HepG2 (cell line): ENCODE results near the gene NTM. TPM values are rescaled to one million over a fixed set of nuclear protein-coding genes. Genes with fewer than 3 reads are reported as not detected.

Source experiments
- ATAC-seq: fragments of 200-7000 bp; cut with Tn5 transposase; 3 replicates; pipeline ENCODE4 v1.9.1; 2020; ENCODE audit warnings: mild to moderate bottlenecking, moderate library complexity
- BruUV-seq: library from RNA; stranded (reverse); fragments of 400-500 nt; replicated peaks from 2 replicates; lab custom pipeline; 2021; lab: Mats Ljungman, UMichigan
- CTCF ChIA-PET: fragments of 300-600 bp; formaldehyde crosslinking; extraction: SDS; loops from one replicate; lab custom pipeline; 2021; ENCODE audit warnings: low total read pairs, inconsistent platforms, low intra/inter-chr PET ratio; lab: Yijun Ruan, JAX
- POLR2A ChIA-PET: fragments of 350-600 bp; sonication (Branson Sonifier 250); formaldehyde crosslinking; loops from one replicate; lab custom pipeline; 2020; ENCODE audit warnings: antibody characterized with exemption, inconsistent platforms; lab: Yijun Ruan, JAX
- DNase-seq: peaks from one replicate; pipeline ENCODE4 v3.0.0-alpha.2; 2015; ENCODE audit warnings: low spot score
- FAIRE-seq: peaks from 3 replicates; lab custom pipeline; 2011; peaks lifted over from hg19 to GRCh38; lab: Jason Lieb, UNC
- H2AFZ ChIP-seq: one replicate; pipeline ENCODE4 v1.6.1; 2011; ENCODE audit warnings: low read length, inconsistent platforms
- H3K27ac ChIP-seq: fragments of 300-600 bp; 3 replicates; pipeline ENCODE4 v1.8.0; 2011; ENCODE audit warnings: mixed run types, mild to moderate bottlenecking, mixed read lengths, low read length, inconsistent platforms; ENCODE audit not compliant: insufficient read depth; ENCODE audit errors: extremely low read length
- H3K27me3 ChIP-seq, 2 experiments: fragments of 200-600 bp in 1 of 2; 2 replicates in 1 of 2; 3 replicates in 1 of 2; pipeline versions ENCODE4 v1.6.0 to v1.8.0; 2011; ENCODE audit warnings: low read length in 2 of 2, mild to moderate bottlenecking in 2 of 2, moderate library complexity in 2 of 2, inconsistent platforms in 1 of 2; ENCODE audit not compliant: insufficient read depth in 2 of 2, control insufficient read depth in 1 of 2
- H3K36me3 ChIP-seq, 2 experiments: fragments of 200-600 bp in 1 of 2; replicated peaks in 1 of 2; 2 replicates in 1 of 2; 3 replicates in 1 of 2; pipeline versions ENCODE4 v1.5.1 to v1.8.0; 2011; ENCODE audit warnings: low read length in 2 of 2, inconsistent platforms in 1 of 2; ENCODE audit not compliant: insufficient read depth in 2 of 2, control insufficient read depth in 1 of 2
- H3K4me1 ChIP-seq: 2 replicates; pipeline ENCODE4 v1.5.1; 2012; ENCODE audit warnings: low read length, inconsistent platforms; ENCODE audit not compliant: insufficient read depth
- H3K4me2 ChIP-seq: 2 replicates; pipeline ENCODE4 v1.6.0; 2011; ENCODE audit warnings: low read depth, low read length, inconsistent platforms
- H3K4me3 ChIP-seq, 3 experiments: fragments of 200-600 bp in 1 of 3; sonication (generic), shearing (Covaris generic) in 1 of 3; replicated peaks in 1 of 3; 2 replicates each; pipeline ENCODE4 v1.5.1; 2011 to 2016; ENCODE audit warnings: low read length in 3 of 3, inconsistent platforms in 2 of 3, low read depth in 2 of 3, mild to moderate bottlenecking in 2 of 3, control low read depth in 1 of 3, mixed read lengths in 1 of 3; ENCODE audit not compliant: insufficient read depth in 1 of 3
- H3K79me2 ChIP-seq: one replicate; pipeline ENCODE4 v1.6.1; 2011; ENCODE audit warnings: low read length, inconsistent platforms; ENCODE audit not compliant: insufficient read depth
- H3K9ac ChIP-seq: 2 replicates; pipeline ENCODE4 v1.6.0; 2011; ENCODE audit warnings: mild to moderate bottlenecking, low read depth, low read length, inconsistent platforms; ENCODE audit not compliant: insufficient read depth
- H3K9me3 ChIP-seq: 2 replicates; pipeline ENCODE4 v1.5.1; 2012; ENCODE audit warnings: mild to moderate bottlenecking, low read length
- H4K20me1 ChIP-seq: 2 replicates; pipeline ENCODE4 v1.6.0; 2011; ENCODE audit warnings: inconsistent platforms, mild to moderate bottlenecking, low read length, moderate library complexity; ENCODE audit not compliant: insufficient read depth
- DNMT3B ChIP-seq: conservative IDR thresholded peaks from 2 replicates; pipeline ENCODE4 v1.6.1; 2016; ENCODE audit warnings: missing biosample characterization, control low read depth
- MBD4 ChIP-seq: IDR thresholded peaks from 2 replicates; pipeline ENCODE4 v1.6.1; 2012; ENCODE audit warnings: low read length, inconsistent platforms, borderline replicate concordance
- SMC3 ChIP-seq: IDR thresholded peaks from 2 replicates; pipeline ENCODE4 v1.6.1; 2011; ENCODE audit warnings: low read length, improper control_type of control experiment
- SRY ChIP-seq: sonication (generic); formaldehyde crosslinking; IDR thresholded peaks from 2 replicates; pipeline ENCODE4 v1.8.0; 2022; ENCODE audit warnings: mild to moderate bottlenecking, missing genetic modification reagents
- STAG1 ChIP-seq: sonication (generic); formaldehyde crosslinking; IDR thresholded peaks from 2 replicates; pipeline ENCODE4 v1.4.0; 2020; ENCODE audit warnings: missing genetic modification reagents
- WGBS: methylation state at CpG from one replicate; pipeline ENCODE4 v1.1.6; 2017; ENCODE audit warnings: low lambda C conversion rate; 5-methylcytosine and 5-hydroxymethylcytosine counted together
- in situ Hi-C: cut with HindIII; loops from 2 replicates; pipeline ENCODE4 v1.10.0; 2017; ENCODE audit warnings: low pct_unique_long_range_greater_than_20kb; ENCODE audit not compliant: extremely low pct_ligation_motif_present
- intact Hi-C: fragments of 100-400 bp; cut with micrococcal nuclease; formaldehyde crosslinking; loops from one replicate; pipeline ENCODE4 v1.10.0; 2022; ENCODE audit not compliant: unreplicated experiment
- polyA plus RNA-seq, 8 experiments: library from polyadenylated mRNA; depleted of rRNA in 3 of 8; stranded (reverse) in 7 of 8; unstranded in 1 of 8; fragments of >200 nt; fragmentation: Illumina TruSeq in 4 of 8; extraction: Trizol in 4 of 8; gene quantifications; 2 replicates each; pipeline versions ENCODE4 v1.2.1 to v1.2.3, GENCODE V29; 2011 to 2016; ENCODE audit warnings: low read depth in 4 of 8, missing spikeins in 1 of 8, mixed read lengths in 1 of 8; ENCODE audit not compliant: insufficient read depth in 1 of 8
- total RNA-seq, 5 experiments: library from RNA; depleted of rRNA; stranded (reverse); fragments of >200 nt; fragmentation: Illumina TruSeq; extraction: Trizol; gene quantifications; 2 replicates each; pipeline ENCODE4 v1.2.3, GENCODE V29; 2016; ENCODE audit warnings: low read depth in 1 of 5
- TF ChIP-seq, protein P1 (sequence below): sonication (generic); formaldehyde crosslinking; IDR thresholded peaks from 2 replicates; pipeline ENCODE4 v1.9.0; 2022; ENCODE audit warnings: low read depth, missing genetic modification reagents
- TF ChIP-seq, protein P2 (sequence below): sonication (generic); formaldehyde crosslinking; IDR thresholded peaks from 2 replicates; pipeline ENCODE4 v1.5.0; 2020; ENCODE audit warnings: mild to moderate bottlenecking, missing genetic modification reagents, moderate library complexity

The NTM gene
- total and polyA plus RNA-seq, 2 of the 13 experiments (the other 11 are each of a cell fraction or from before 2014, with no cell fraction given) = not detected

DNA sequence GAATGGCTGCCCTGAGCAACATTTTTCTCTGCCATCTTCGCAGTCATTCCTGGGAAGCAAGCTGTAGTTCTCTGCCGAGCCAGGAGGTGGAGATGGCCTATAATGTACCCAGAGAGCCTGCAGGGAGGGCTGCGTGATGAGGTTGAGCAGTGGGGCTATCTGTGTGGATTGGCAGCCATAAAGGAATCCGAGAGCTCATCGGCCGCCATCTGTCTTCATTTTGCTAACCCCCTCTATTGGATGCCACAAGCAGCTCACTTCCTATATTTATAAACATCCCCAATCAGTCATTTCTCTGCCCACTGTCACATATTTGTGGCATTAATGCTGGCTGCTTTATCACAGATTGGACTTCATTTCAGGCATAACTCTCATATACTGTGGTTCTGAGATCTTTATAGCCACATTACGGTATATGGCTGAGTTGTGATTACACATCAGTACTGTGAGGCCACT, 209.5 kb downstream of the NTM start:
- intact Hi-C loops = loop anchor here (1.0 kb wide), 1 partner anchor 94 kb away; no protein-coding TSS in a partner anchor
- BruUV-seq = no TSS peak
- Histone ChIP-seq H3K9ac (no peak overlapping the region), H3K4me1 (no peaks in the 10 kb centered on the region), H4K20me1 (no peaks in the 10 kb centered on the region), H3K9me3 (no peaks in the 10 kb centered on the region), H2AFZ (no peak overlapping the region), H3K27ac (no peak overlapping the region), H3K4me3 (no peak overlapping the region), H3K4me2 (no peak overlapping the region), H3K36me3 (no peaks in the 10 kb centered on the region), H3K27me3 (peaks cover 6 to 44% of the 10 kb centered on the region in 2 experiments; a peak in 4 of 5 replicates), H3K79me2 (no peaks in the 10 kb centered on the region)
- 7% methylated on average over 5 of the region's 7 CpGs for WGBS
- ATAC-seq = peak; percentile 92
- peak; percentile 7 for DNase-seq
- TF ChIP-seq, protein P1, sequence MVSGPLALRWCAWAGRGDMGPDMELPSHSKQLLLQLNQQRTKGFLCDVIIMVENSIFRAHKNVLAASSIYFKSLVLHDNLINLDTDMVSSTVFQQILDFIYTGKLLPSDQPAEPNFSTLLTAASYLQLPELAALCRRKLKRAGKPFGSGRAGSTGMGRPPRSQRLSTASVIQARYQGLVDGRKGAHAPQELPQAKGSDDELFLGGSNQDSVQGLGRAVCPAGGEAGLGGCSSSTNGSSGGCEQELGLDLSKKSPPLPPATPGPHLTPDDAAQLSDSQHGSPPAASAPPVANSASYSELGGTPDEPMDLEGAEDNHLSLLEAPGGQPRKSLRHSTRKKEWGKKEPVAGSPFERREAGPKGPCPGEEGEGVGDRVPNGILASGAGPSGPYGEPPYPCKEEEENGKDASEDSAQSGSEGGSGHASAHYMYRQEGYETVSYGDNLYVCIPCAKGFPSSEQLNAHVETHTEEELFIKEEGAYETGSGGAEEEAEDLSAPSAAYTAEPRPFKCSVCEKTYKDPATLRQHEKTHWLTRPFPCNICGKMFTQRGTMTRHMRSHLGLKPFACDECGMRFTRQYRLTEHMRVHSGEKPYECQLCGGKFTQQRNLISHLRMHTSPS (CRISPR knock-in tag) = no peak
- TF ChIP-seq SMC3 (peak; percentile 16; the same call in 1 of the 2 replicates), DNMT3B (CRISPR knock-in tag) (no peak), STAG1 (CRISPR knock-in tag) (0 out of 2 replicates have a peak, but pooled peaks have one; percentile 8), MBD4 (no peak), SRY (CRISPR knock-in tag) (no peak)
- TF ChIP-seq, protein P2, sequence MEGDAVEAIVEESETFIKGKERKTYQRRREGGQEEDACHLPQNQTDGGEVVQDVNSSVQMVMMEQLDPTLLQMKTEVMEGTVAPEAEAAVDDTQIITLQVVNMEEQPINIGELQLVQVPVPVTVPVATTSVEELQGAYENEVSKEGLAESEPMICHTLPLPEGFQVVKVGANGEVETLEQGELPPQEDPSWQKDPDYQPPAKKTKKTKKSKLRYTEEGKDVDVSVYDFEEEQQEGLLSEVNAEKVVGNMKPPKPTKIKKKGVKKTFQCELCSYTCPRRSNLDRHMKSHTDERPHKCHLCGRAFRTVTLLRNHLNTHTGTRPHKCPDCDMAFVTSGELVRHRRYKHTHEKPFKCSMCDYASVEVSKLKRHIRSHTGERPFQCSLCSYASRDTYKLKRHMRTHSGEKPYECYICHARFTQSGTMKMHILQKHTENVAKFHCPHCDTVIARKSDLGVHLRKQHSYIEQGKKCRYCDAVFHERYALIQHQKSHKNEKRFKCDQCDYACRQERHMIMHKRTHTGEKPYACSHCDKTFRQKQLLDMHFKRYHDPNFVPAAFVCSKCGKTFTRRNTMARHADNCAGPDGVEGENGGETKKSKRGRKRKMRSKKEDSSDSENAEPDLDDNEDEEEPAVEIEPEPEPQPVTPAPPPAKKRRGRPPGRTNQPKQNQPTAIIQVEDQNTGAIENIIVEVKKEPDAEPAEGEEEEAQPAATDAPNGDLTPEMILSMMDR = peak; percentile 53
- FAIRE-seq = no peak
- in situ Hi-C loops = loop anchor here (5.0 kb wide), 1 partner anchor 92 kb away; no protein-coding TSS in a partner anchor
- ChIA-PET CTCF (interaction anchor here (2.5 kb wide), 1 partner anchor 94 kb away, joined by 13 read pairs; no protein-coding TSS in a partner anchor), POLR2A (no interaction called here)
